ENCODE data around the gene ADAMTS1.

GRCh38 chr21:26813426-26813998 lies 31.7 kb downstream of the ADAMTS1 start:
- no peak for TF ChIP-seq CTCF (CRISPR knock-in tag; IDR thresholded peaks at IDR 0.05)
- no peak for TF ChIP-seq NAIF1 (CRISPR knock-in tag; IDR thresholded peaks at IDR 0.05; ENCODE audit: borderline replicate concordance)
- TF ChIP-seq, protein P1, sequence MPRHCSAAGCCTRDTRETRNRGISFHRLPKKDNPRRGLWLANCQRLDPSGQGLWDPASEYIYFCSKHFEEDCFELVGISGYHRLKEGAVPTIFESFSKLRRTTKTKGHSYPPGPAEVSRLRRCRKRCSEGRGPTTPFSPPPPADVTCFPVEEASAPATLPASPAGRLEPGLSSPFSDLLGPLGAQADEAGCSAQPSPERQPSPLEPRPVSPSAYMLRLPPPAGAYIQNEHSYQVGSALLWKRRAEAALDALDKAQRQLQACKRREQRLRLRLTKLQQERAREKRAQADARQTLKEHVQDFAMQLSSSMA (CRISPR knock-in tag; IDR thresholded peaks at IDR 0.05) = no peak
- TF ChIP-seq SMAD1 (CRISPR knock-in tag; IDR thresholded peaks at IDR 0.05; ENCODE audit: borderline replicate concordance, low read depth) = no peak
- no peak for TF ChIP-seq POLR2AphosphoS5 (IDR thresholded peaks at IDR 0.05; ENCODE audit: low read depth, low read length)
- TF ChIP-seq, protein P2, sequence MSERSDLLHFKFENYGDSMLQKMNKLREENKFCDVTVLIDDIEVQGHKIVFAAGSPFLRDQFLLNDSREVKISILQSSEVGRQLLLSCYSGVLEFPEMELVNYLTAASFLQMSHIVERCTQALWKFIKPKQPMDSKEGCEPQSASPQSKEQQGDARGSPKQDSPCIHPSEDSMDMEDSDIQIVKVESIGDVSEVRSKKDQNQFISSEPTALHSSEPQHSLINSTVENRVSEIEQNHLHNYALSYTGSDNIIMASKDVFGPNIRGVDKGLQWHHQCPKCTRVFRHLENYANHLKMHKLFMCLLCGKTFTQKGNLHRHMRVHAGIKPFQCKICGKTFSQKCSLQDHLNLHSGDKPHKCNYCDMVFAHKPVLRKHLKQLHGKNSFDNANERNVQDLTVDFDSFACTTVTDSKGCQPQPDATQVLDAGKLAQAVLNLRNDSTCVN (CRISPR knock-in tag; IDR thresholded peaks at IDR 0.05; ENCODE audit: borderline replicate concordance) = no peak

Data from HepG2 (cell line).